Stimulated activated CD8-positive, alpha-beta memory T cell treated with anti-CD3 and anti-CD28 coated beads, Interleukin-15, amount 100 ng/mL, for 1 hour (primary cell): ENCODE results near the gene SRC.
"Not testable (repeated sequence)": the region's sequence is repeated elsewhere in the genome, so short reads cannot be mapped to it uniquely, and the experiment has no call there.

Experiments used
- DNase-seq: peaks from one replicate; pipeline ENCODE4 v3.0.0-alpha.2; 2020; ENCODE audit warnings: low read depth

Gene SRC

DNA sequence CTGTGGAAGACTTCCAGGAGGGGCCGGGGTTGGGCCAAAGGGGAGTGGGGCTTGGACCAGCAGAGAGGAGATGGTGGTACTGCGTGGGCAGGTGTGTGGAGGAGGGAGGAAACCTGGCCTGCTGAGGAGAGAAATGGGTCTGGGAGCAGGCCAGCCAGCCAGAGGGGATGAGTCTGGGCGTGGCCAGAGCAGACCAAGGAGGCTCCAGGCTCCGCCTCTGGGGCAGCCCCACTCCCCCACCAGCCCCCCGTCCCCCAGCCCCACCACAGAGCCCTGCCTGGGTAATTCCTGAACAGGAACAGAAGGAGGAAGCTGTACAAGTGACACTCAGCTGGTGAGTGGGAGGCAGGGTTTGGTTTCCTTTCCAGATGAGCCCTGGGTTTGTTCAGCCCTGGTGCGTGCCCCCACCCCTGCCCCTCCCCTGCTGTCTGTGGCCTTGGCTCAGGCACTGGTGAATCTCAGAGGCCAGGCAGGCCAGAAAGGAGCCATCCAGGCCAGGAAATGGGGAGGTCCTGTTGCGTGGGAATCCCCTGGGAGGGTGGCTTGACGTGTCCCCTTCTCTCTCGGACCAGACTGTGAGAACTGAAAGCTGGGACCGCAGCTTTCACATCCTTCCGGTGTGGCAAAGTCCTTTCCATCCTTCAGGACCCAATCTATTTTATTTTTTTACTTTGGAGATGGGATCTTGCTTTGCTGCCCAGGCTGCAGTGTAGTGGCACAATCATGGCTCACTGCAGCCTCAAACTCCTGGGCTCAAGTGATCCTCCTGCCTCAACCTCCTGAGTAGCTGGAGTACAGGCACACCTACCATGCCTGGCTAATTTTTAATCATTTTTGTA is 9.4 kb upstream of the SRC start:
- DNase-seq: no peak

DNA sequence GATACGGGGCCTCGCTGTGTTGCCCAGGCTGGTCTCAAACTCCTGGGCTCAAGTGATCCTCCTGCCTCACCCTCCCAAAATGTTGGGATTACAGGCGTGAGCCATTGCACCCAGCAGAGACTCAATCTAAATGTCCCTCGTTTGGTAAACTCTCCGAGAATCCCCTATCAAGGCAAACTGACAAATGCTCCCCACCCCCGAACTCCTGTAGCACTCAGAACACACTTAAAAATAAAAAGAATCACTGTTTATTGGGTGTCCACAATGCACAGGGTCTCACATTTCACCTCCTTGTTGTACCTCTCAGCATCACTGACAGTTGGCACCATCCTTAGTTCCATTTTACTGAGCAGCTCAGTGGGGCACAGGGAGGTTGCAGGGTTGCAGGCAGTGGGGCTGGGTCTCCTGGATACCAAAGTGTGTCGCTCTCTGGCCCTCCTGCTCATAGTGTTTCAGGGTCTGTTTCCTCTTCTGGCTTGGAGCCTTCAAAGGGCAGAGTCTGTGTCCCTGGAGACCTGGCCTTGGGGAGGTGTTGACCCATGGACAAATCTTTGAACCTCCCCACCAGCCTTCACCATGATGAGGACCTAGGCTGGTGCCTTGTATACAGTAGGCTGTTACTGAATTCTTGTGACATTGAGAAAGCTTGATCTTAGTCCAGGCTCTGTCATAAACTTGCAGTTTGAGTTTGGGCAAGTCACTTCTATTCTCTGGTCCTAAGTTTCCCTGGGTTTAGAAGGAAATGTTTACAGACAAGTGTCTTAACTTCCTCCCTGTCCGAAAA is 8.5 kb upstream of the SRC start:
- DNase-seq: no peak

DNA sequence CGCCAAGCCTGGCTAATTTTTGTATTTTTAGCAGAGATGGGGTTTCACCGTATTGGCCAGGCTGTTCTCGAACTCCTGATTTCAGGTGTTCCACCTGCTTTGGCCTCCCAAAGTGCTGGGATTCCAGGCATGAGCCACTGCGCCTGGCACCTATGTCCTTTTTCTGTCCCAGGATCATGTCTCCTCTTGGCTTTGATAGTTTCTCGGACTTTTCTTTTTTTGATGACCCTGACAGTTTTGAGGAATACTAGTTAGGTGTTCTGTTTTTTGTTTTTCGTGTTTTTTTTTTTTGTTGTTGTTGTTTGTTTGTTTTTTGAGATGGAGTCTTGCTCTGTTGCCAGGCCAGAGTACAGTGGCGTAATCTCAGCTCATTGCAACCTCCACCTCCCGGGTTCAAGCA is 7.6 kb upstream of the SRC start:
- DNase-seq: not testable (repeated sequence)

DNA sequence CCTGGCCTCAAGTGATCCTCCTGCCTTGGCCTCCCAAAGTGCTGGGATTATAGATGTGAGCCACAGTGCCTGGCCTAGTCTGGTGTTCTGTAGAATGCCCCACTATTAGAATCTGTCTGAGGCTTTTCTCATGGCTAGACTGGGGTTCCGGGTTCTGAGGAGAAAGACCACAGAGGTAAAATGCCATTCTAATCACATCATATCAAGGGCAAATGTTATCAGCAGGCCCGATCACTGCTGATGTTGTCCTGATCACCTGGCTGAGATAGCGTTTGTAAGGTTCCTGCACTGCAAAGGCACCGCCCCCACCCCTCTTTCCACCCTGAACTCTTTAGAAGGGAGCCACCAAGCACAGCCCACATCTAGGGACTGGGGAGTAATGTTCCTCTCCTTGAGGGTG is 6.7 kb upstream of the SRC start:
- DNase-seq: no peak

DNA sequence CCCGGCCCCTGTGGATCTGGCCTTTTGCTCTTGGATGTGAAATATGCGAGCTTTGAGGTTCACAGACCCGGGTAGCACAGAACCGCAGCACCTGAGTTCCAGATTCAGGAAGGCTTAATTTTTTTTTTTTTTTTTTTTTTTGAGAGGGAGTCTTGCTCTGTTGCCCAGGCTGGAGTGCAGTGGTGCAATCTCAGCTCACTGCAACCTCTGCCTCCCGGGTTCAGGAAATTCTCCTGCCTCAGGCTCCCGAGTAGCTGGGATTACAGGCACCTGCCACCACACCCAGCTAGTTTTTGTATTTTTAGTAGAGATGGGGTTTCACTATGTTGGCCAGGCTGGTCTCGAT is 6.2 kb upstream of the SRC start:
- DNase-seq: not testable (repeated sequence)

DNA sequence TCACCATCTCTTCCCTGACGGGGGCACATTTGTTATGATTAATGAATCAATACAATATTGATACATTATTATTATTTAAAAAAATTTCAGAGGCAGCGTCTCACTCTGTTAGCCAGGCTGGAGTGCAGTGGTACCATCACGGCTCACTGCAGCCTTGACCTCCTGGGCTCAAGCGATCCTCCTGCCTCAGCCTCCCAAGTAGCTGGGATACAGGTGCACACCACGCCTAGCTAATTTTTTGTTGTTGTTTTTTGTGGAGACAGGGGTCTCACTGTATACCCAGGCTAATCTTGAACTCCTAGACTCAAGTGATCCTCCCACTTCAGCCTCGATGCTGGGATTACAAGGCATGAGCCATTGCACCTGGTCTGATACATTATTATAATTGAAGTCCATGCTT is 4.9 kb upstream of the SRC start:
- no peak for DNase-seq

DNA sequence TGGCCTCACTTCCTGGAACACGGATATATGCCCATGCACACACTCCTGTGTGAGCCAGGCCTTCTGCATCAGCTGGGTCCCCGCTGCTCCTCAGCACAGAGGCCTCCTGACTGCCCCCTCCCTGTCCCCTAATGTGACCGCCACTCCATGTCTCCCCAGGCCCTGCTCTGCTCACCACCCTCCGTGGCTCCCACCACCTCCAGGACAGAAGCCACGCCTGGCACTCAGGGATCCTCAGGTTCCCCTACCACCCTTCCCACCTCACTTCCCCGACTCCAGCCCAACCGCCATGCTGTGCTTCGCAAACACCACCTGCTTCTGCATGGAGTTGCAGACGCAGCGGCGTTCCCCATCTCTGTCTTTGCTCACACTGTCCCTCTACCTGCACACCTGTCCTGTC is 4.3 kb upstream of the SRC start:
- no peak for DNase-seq

DNA sequence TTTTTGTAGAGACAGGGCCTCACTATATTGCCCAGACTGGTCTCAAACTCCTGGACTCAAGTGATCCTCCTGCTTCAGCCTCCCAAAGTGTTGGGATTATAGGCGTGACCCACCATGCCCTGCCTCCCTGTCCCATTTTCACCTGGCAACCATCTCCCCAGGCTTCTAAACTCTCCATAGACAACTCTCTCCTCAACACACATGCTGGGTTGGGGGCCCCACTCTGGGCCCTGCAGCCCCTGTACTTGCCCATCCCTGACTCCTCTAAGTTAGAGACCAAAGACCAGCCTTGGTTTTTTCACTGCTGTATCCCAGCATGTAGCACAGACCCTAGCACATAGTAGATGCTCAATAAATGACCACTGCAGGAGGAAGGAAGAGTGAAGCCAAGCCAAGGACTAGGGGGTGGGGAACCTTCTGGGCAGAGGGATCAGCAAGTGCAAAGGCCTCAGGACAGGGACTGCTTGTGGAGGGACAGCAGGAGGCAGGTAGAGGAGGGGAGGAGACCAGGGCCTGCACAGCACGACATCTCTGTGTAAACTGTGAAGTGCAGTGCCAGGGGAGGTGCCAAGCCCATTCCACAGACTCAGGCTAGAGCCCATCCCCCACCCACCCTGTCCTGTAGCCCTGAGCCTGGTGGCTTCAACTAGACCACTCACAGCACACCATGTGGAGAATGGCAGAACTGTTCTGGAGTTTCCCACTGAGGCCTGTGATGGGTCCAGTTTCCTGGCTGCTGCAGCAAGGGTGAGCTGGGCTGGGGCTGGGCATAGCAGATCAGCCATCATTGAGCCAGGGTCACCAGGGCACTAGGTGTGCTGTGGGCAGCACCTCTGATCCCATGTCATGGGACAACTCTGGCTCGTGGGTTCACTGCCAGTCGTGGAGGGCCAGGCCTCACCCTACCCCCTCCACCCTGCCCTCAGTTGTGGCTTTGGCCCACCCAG is 3.4 kb upstream of the SRC start:
- no peak for DNase-seq

DNA sequence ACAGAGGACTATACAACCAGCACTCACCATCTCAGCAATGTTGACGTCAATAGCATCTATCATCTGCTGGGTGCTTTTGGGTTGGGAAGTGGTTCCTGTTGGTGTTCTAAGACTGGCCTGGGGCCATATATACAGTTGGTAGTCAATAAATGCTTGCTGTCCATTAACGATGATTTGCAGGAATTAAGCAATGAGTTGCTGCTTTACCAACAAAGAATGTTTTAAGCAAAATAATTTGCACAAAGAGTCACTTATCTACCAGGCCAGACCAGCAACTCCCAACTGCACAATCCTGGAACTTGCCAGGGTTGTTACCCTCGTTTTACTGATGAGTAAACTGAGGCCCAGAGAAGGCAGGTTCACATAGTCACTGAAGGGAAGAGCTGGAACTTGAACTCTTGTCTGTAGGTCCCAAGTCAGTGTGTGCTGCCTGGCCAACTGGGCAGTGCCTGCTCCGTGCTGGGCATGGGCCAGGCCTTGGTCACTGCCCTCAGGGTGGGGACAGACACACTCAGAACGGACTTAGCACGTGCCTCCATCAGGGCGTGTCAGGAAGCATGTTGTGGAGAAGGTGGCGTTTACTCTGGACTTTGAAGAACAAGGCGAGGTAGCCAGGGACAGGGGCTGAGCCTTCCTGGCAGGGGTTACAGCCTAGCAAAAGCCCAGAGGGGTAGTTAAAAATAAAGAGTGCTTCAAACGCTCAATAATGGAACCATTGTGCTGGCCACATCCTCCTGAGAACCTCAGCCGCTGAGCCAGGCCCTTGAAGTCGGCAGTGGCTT is 2.5 kb upstream of the SRC start:
- no peak for DNase-seq

DNA sequence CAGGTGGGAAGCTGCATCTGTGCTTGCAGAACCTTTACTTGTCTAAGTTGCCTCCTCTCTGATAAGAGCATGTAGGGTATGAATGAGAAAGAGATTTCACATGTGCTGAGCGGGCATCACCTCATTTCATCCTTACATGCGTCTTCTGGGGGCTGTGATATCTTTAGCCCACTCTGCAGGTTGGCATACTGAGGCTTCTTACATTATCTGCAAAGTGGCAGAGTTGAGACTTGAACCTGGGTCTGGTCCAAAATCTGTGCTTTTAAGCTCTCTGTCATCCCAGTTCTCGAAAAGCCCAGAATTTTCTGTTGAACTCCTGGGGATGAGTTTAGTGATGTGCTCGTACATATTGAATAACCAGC is 2.0 kb upstream of the SRC start:
- DNase-seq: no peak

DNA sequence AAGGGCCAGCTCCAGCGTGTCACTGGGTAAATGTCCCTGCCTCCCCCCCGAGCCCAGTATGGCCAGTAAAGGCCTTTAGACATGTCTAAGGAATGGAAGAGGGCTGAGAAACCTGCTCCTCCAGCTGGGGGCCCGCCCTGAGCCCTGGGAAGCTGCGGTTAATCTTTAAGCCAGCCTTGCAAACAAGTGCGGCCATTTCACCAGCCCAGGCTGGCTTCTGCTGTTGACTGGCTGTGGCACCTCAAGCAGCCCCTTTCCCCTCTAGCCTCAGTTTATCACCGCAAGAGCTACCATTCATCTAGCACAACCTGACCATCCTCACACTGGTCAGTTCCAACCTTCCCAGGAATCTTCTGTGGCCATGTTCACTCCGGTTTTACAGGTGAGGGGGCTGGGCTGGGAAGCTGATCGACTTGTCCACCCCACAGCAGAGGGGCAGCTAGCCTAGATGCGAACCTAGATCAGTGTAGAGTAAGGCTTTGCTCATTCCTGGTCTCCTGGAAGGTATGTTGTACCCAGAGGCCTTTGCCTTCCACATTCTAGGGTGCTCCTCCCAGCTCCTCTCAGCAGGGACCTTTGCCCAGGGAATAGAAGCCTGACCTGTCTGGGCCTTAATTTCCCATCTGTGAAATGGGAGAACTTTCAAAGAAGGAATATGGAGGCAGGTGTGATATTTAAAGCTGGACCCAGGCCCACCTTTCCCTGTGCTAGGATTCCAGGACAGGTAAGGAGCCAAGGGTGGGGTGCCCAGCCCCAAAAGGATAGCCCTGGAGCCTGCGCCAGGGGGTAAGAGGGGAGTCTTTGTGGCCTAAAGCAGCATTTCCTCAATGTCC is 1.2 kb upstream of the SRC start:
- DNase-seq: no peak

DNA sequence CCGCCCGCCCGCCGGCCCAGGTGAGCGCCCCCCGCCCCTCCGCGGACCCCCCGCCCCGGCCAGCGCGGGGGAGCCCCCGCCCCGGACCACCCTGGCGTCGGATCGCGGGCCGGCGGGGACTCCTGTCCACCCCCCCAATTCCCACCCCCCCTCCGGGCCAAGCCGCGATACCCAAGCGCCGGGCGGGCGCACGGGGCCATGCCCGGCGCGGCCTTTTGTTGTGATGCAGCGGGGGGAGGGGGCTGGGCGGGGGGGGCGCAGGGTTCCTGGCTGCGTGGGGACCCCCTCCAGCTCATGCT is 245 bp downstream of the SRC start:
- no peak for DNase-seq

DNA sequence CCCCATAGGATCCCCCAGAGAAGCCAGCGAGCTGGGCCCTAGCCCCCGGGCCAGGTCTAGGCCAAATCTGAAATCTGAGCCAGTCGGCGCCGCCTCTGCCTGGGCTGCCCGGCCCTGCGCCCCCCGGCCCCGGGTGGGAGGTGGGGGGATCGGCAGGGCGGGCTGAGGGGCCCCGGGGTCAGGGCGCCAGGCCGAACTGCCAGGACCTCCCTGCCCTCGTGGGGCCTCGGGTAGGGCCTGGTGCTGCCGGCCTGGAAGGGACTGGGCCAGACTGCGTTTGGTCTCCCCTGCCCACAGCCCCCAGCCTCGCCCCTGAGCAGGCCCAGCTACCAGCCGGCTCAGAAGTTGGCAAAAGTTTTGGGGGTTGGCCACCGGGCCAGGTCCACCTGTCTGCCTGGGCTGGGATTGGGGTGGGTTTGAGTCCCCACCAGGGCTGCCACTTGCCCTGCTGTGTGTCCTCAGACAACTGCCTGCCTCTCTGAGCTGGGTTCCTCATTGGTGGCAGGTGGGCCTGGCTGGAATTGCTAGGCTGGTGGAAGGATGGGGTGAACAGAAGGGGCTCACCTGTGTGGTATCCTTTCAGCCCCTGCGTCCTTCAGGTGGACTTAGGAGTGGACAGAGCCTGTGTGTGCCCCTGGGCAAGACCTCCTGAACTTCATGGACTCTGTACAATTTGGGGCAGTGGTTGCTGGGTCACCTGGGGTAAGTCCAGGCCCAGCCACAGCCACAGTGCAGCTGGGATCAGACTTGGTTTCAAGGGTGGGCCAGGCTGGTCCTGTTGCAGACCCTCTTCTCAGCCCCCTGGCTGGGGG is 801 bp downstream of the SRC start:
- no peak for DNase-seq

DNA sequence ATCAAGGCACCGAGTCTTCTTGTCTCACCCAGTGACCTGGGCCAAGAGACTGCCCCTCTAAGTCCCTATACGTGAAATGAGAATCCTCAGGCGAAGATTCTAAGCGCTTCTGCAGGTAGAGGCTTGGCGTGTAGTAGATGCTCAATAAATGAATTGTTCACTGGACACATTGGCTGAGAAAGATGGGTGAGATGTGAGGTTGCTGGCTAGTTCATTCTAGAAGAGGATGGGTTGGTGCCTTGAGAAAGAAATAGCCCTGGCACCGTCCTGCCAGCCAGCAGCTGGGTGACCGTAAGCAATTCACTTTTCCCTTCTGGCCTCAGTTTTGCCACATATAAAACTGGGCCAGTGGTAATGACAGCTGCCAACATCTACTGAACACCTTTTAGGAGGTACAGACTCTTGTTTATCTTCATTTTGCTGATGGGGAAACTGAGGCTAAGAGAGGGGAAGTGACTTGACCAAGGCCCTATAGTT is 1.4 kb downstream of the SRC start:
- DNase-seq: no peak

DNA sequence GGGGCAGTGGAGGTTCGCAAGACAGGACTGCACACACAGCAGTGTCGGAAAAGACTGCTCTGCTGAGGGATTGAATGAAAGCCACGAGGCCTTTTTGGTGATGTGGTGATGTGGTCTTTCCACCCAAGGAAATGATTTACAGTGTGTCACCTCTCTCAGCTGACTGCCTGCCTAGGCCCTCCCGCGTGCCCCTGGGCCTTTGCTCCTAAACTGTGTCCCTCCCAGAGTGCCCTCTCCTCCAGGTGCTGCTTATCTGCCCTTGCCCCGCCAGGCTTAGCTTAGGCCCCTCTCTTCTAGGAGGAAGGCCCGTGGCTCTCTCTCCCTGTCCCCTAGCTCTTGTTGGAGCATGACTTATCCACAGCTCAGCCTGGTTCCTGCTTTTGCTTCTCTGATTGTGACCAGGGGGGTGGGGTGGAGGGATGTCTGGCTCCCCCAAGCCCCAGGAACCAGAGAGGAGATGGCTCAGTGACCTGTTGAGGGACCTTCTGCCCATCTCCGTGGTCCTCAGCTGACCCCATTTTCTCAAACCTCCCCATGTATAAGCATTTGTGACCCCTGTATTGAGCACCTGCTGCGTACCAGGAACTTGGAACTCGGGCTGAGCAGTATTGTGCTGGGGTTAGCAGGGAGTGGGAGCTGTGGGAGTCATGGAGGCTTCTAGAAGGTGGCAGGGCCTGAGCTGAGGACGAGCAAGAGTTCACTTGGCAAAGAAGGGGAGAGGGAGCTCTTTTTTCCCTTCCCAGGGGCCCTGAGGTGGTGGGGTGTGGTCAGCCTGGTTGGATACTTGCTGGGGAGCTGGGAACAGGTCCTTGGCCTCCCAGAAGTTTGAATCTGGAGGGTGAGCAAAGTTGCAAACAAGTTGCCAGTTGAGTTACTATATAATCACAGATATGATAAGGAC is 2.2 kb downstream of the SRC start:
- no peak for DNase-seq

DNA sequence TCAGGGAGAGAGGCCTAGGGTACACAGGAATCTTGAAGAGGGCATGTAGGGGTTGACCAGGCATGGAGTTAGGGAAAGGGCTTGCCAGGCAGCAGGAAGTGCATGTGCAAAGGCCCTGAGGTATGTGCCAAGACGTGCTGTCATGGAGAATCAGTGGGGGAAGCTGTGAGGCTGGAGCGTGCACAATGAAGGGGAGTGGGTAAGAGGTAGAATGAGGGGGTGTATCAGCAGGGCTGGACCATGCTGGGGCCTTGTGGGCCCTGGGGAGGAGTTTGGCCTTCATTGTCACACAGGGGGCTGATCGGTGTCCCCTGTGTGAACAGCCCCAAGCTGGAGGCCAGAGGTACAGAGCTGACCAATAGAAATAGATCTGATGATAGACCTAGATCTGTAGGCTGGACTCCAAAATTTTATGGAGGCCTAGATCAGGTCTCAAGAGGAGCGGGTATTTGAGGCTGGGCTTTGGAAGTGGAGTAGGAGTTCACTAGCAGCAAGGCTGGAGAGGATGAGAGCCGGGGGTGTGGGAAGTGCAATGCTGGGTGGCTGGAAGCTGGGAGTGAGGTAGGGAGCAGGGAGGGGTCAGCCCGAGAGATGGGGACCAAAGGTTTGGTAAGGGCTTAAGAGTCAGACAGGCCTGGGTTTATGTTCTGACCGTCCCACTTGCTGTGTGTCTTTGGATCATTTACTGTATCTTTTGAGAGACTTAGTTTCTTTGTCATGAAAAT is 3.0 kb downstream of the SRC start:
- DNase-seq: no peak

DNA sequence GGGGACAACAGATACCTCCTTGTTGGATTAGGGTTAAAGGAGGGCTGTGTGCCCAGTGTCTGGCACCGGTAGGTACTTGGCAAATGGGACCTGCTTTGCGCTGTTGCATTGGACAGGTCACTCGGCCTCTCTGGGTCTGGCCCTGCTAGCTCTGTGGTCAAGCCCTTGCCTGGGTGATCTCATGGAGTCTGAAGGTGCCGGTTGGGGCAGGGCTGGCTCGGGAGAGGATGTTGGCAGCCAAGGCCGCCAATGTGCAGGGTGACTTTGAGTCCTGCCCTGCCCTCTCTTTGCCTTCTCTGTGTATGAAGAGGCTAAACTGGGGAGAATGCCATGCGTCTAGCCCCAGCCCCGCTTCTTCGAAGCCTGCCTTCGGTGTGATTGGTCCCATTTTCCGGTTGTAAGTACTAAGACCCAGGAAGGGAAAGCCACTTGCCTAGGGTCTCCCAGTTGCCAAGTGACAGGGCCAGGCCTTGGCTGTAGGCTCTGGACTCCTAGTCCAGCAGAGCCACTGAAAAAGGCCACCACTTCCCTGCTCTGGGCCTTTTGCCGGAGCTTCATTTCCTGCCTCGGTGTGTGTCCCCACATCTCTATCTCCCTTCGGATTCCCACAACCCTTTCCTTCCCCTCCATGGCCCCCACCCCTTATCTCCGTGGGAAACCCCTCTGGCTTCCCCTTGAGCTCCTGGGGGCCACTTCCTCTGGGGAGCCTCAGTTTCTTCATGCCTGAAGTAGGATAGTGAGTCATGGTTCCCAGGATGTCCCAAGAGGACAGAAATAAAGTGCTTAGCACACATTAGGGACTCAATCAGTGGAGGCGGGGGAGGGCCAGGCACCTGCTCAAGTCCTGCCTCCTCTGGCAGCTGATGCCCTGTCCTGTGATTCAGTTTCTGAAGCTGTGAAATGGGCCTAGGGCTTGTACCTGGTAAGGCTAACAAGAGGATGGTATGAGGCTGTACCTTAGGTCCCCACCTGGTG is 3.9 kb downstream of the SRC start:
- DNase-seq: no peak
